HG02623 (cell line): ENCODE measurements around the gene SLC41A3.

Source experiments
- ATAC-seq: cut with Tn5 transposase; IDR thresholded peaks from one replicate; pipeline ENCODE4 v1.9.1; 2021; ENCODE audit warnings: moderate library complexity; ENCODE audit not compliant: unreplicated experiment

The SLC41A3 gene

GRCh38 chr3:126031981-126032471, 51.9 kb downstream of the SLC41A3 start:
- ATAC-seq = no peak

GRCh38 chr3:126030455-126030854, 53.5 kb downstream of the SLC41A3 start:
- no peak for ATAC-seq

- no peak for ATAC-seq
Measured at GRCh38 chr3:126029241-126029640, 54.7 kb downstream of the SLC41A3 start.

GRCh38 chr3:126028096-126028495, 55.8 kb downstream of the SLC41A3 start:
- ATAC-seq = no peak

GRCh38 chr3:126026761-126027160, 57.2 kb downstream of the SLC41A3 start:
- no peak for ATAC-seq

- no peak for ATAC-seq
Measured at GRCh38 chr3:126026277-126026751, 57.6 kb downstream of the SLC41A3 start.

- ATAC-seq = no peak
Measured at GRCh38 chr3:126025862-126026261, 58.1 kb downstream of the SLC41A3 start.

- no peak for ATAC-seq
Measured at GRCh38 chr3:126025116-126025729, 58.7 kb downstream of the SLC41A3 start.

- no peak for ATAC-seq
Measured at GRCh38 chr3:126024049-126024854, 59.7 kb downstream of the SLC41A3 start.

GRCh38 chr3:126023390-126023789, 60.5 kb downstream of the SLC41A3 start:
- ATAC-seq = no peak

- ATAC-seq = no peak
Measured at GRCh38 chr3:126022741-126023359, 61.1 kb downstream of the SLC41A3 start.

- ATAC-seq = no peak
Measured at GRCh38 chr3:126021702-126022101, 62.2 kb downstream of the SLC41A3 start.

- ATAC-seq = no peak
Measured at GRCh38 chr3:126021224-126021623, 62.7 kb downstream of the SLC41A3 start.

- ATAC-seq = no peak
Measured at GRCh38 chr3:126019683-126020082, 64.2 kb downstream of the SLC41A3 start.

GRCh38 chr3:126018995-126019394, 64.9 kb downstream of the SLC41A3 start:
- no peak for ATAC-seq

- ATAC-seq = no peak
Measured at GRCh38 chr3:126018545-126018944, 65.4 kb downstream of the SLC41A3 start.

GRCh38 chr3:126017362-126017761, 66.6 kb downstream of the SLC41A3 start:
- ATAC-seq = no peak

GRCh38 chr3:126016616-126017015, 67.3 kb downstream of the SLC41A3 start:
- no peak for ATAC-seq

- ATAC-seq = no peak
Measured at GRCh38 chr3:126015075-126015474, 68.8 kb downstream of the SLC41A3 start.

GRCh38 chr3:126014252-126014651, 69.7 kb downstream of the SLC41A3 start:
- no peak for ATAC-seq

- no peak for ATAC-seq
Measured at GRCh38 chr3:126013751-126014156, 70.2 kb downstream of the SLC41A3 start.

- ATAC-seq = no peak
Measured at GRCh38 chr3:126009181-126009580, 74.7 kb downstream of the SLC41A3 start.
